ENCODE data around the gene WASL.
"Not testable (repeated sequence)": the region's sequence is repeated elsewhere in the genome, so short reads cannot be mapped to it uniquely, and the experiment has no call there.

The WASL gene

DNA sequence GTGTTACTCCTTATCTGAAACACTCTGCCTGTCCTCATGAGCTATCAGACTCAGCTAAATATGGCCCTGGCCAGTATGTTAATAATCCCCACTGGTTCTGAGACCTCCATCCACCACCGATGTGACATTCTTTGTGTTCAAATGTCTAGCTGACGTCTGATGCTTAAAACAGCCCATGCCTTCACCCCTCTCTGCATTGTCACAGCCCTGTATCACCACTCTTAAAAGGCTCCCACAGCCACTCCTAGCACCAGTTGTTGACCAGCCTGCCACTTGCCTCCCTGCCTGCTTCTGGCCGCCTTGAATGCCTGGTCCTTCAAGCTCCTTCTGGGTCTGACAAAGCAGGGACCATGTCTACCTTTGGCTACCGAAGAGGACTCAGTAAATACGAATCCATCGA is 93.2 kb downstream of the WASL start, which contains the start of gene LMOD2:
Gene LMOD2, plus strand, starts transcription at position 253 of the 400 bp plus-strand sequence. Its CDS starts 98 bp downstream, at position 351.
- DNase-seq: no peak

DNA sequence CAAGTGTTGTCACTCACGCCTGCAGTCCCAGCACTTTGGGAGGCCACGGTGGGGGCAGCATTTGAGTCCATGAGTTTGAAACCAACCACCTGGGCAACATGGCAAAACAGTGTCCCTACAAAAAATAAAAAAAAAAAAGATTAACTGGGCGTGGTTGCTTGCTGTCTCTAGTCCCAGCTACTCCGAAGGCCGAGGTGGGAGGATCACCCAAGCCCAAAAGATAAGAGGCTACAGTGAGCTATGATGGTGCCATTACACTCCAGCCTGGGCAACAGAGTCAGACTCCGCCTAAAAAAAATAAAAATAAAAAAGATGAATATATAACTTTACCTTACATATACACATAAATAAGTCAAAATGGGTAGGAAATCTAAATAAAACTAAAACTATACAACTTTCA is 95.6 kb downstream of the WASL start:
- no peak for DNase-seq

DNA sequence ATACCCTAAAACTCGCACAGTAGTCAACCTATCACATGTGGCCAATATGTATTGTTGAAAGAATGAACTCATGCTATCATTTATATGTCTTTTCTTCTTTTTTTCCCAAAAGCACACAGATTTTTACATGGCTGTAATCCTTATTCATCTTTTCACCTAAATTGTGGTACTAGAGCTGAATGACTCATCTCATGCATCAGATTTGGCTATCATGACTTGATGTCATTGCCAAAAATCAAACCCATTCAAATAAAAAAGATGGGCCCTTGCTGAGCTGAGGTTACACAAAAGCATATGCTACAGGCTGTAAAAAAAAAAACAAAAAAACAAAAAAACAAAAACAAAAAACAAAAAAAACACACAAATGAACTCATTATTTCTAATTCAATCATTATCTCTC is 96.4 kb downstream of the WASL start:
- no peak for DNase-seq

DNA sequence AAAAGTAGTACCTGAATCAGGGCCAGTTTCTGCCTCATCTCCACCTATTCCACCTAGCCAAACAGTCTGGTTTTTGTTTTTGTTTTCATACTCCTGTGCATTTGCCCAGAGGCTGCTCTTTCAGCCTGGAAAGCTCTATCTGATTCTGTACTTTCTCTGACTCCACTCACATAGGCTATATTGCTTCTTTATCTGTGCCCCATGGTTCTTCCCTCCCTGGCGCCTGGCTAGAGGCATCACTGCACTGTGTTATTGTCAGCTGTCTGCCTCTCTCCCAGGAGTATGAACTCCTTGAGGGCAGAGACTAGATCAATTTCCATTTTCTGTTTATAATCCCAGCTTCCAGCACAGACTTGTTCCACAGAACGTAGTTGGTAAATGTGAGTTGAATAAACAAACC is 98.2 kb downstream of the WASL start:
- no peak for DNase-seq

DNA sequence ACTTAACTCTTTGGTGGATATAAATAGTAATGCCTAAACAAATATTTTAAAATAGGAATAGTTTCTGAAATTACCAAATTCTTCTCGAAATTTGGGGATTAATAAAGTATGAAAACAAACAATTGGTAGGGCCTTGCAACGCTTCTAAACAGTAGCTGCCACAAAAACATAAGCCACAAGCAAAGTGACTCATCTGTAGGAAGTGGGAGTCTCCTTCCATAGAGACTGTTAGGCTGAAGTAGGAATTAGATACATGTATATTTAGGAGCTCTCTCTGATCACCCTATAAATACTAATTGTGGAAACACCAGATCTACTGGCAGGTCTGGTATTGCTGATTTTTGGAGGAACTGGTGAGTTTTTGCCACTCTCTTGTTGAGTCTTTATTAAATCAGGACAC is 98.8 kb downstream of the WASL start:
- DNase-seq: no peak

DNA sequence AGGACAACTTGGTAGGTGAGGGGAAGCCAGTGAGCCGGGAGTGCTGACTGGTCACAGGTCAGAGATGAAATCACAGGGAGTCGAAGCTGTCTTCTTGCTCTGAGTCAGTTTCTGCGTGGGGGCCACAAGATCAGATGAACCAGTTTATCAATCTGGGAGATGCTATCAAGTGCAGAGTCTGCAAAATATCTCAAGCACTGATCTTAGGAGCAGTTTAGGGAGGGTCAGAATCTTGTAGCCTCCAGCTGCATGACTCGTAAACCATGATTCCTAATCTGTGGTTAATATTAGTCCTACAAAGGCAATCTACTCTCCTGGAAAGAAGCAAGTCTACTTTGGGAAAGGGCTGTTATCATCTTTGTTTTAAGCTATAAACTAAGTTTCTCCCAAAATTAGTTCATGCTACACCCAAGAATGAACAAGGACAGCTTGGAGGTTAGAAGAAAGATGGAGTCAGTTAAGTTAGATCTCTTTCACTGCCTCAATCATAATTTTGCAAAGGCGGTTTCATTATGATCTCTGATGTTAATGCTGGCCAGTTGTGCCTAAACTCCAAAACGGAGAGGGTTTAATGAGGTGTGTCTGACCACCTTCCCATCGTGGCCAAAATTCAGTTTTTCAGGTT is 101.6 kb downstream of the WASL start:
- no peak for DNase-seq

DNA sequence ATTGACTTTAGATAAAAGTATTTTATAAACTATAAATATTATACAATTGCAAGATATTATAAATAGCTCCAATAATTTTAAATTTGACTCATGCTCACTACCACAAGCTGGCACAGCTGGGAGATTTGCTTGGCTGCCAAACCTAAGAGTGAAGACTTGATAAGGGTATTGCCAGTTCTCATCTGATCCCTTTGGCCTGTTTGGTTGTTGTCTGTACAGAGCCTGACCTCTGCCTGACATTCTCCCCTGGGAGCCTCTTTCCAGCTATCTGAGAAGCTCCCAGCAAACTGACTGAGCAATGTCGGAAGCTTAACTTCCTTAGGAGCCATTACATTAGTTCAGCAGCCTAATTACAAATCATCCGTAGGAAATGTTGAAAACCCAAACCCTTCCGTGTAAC is 103.3 kb downstream of the WASL start:
- no peak for DNase-seq

DNA sequence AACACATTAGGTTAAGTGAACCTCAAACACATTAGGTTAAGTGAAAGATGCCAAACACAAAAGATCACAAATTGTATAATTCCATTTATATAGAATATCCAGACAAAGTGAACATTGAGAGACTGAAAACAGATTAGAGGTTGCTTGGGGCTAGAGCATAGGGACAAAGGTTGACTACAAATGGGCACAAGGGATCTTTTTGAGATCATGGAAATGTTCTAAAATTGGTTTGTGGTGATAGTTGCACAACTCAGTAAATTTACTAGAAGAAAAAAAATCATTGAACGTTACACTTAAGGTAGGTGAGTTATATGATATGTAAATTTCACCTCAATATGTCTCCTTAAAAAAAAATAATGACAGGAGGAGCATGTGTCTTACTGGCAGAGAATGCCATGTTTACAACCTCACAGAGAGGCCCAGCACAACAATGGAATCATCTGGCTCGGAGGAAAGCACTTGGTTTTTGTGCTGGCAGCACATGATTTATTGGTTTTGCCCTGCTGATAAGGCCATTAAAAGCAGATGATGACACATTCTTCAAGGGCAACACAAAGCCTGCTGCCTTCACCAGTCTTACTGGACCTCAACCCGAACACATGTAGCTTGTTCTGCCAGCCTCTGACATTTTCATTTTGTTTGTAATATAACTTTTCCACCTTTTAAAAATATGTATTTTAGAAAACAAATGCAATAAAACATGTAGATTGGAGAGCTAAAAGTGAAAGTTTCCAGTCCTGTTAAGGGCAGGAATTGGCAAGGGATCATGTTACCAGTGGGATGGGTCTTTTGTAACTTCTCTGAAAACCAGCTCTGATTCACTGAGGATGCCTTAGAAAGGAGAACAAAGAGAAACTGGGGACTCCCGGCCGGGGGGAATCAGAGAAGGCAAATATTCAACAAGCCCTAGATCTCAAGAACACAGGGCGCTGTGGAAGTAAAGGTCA is 105.0 kb downstream of the WASL start:
- DNase-seq: no peak

DNA sequence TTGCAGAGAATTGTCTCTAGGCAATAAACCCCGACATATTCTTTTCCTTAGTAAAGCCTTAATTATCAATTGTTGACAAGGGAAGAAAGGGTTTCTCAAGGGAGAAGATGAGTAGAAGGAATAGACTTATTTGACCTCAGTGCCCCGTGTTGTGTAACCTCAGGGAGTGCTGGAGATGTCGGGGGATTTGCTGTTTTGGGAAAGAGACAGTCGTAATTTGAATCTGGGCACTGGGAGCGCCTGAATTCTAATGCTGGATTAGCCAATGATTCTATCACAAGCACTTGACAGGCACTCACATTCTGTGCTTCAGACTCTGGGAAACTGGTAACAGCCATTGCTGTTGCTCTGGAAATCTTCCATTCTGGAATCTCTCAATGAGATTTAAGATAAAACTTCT is 106.9 kb downstream of the WASL start:
- no peak for DNase-seq

DNA sequence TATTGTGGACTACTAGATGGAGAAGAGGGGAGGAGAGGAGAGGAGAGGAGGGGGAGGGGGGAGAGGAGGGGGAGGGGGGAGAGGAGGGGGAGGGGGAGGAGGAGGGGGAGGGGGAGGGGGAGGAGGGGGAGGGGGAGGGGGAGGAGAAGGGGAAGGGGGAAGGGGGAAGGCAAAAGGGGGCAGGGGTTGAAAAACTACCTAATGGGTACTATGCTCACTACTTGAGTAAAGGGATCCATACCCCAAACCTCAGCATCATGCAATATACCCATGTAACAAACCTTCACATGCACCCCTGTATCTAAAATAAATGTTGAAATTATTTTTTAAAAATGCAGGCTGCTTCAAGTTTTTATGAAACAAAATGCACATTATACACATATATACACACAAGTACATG is 108.2 kb downstream of the WASL start:
- DNase-seq: no peak

DNA sequence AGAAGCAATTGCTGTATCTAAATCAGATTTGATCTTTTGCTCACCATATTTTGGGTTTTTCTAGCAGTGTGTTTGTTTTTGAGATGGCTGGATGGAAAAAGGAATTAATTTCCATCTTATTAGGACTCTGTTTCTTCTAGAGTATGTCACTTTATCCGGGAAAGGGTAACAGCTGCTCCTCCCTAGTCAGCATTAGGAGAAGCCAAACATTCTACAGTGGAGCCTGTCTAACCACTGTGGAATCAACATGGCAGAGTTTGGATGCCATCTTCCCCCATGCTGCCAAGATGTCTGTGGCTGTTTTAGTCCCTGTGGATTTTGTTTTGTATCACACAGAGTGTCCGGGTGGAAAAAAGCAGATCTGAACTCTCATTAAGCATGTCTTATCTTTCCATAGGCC is 109.2 kb downstream of the WASL start:
- DNase-seq: no peak

DNA sequence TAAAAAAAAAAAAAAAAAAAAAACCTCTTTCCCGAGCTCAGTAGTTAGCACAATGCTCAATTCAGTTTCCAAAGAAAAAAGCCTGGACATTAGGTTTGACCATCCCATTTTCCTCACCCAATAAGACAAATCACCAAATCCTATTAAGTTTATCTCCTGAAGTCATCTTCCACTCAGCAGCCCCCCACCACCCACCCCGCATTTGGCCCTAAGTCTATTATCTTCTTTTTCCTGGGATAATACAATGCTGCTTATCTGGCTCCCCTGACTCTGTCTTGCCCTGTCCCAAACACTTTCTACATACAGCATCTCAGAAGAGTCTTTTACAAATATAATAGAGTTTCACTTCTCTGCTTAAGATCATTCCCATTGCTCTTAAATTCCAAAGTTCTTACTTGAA is 110.9 kb downstream of the WASL start:
- DNase-seq: no peak

DNA sequence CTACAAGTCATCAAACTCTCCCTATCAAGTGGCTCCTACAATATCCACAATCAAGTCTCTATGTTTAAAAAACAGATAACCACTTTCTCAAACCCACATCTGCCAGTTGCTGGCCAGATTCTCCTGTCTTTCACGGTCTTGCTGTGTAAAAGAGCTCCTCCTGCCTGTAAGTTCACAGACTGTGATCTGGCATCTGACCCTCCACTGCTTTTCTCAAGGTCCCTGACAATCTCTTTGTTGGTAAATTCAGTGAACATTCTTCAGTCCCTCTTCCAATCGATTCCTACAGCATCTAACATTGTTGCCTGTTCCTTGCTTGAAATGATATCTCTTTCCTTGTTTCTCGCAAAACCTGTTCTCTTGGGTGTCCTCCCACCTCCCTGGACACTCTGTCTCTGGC is 111.6 kb downstream of the WASL start:
- no peak for DNase-seq

DNA sequence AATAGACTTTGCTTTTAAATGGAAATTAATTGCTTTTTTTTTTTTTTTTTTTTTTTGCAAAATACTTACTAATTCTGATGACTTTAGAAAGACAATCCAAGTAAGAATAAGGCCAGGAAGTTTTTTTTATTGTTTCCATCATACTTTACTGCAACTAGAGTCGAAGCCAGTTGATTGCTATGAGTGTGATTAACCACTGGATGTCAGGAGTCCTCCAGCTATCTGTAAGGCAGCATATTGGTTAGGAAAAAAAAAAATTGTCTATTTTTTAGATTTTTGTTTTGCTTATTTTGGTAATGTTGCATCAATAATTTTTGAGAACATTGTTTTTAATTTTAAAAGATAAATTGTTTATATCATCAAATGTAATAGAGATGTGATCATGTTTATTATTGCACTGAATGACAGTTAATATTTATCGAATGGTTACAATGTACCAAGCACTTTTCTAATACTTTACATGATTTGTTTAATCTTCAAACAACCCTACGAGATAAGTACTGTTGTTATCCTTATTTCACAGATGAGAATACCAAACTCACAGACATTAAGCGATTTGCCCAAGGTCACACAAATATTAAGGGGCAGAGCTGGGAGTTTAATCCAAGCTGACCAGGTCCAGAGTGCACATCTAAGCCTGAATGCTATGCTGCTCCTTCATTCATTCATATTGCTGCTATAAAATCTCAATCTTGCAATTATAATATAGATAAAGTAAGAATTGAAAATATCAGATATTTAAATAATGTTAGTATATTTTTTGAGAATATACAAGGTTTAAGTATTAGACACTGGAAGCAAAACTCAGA is 113.0 kb downstream of the WASL start:
- DNase-seq: peak; percentile 5

DNA sequence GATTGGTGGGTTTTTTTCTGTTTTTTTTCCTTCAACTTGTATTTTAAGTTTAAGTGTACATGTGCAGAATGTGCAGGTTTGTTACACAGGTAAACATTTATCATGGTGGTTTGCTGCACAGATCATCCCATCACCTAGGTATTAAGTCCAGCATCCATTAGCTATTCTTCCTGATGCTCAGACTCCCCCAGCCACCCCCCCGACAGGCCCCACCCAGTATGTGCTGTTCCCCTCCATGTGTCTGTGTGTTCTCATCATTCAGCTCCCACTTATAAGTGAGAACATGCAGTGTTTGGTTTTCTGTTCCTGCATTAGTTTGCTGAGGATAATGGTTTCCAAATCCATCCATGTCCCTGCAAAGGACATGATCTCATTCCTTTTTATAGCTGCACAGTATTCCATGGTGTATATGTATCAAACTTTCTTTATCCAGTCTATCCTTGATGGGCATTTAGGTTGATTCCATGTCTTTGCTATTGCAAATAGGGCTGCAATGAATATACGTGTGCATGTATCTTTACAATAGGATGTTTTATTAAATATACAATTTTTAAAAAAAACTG is 114.7 kb downstream of the WASL start:
- DNase-seq: not testable (repeated sequence)

DNA sequence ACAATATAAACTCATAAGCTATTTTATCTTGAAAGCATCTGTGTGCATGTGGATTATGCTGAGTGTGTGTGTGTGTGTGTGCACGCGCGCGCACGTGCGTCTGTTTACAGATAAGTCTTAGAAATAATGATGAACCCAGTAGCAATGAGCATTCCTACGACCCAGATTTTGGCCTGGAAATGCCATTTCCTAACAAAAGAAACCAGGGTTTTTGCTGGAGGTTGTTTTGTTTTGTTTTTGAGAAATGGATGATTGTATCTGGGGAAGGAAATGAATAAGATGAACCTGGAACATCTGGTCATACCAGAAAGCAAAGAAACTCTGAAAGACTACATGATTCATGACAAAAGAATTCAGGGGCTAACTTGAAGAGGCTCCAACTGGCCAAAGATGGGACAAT is 115.2 kb downstream of the WASL start:
- DNase-seq: no peak

DNA sequence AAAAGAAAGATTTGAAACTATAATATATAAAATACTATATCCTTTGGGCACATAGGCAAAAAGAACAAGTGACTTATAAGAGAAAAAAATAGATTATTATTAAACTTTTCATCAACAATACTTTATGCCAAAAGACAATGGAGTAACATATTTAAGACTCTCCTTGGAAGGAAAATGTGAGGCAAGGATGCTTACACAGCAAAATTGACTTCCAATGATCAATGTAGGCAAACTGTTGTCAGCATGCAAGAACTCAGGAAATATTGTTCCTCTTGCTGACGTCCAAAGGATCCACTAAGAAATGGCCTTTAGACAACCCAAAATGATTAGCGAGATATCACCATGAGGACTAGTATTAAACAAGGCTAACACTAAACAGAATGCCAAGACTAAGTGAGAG is 116.0 kb downstream of the WASL start:
- DNase-seq: no peak
